GM18873 (cell line): ENCODE data around the gene THRB.

Experiments used
- ATAC-seq: cut with Tn5 transposase; IDR thresholded peaks from one replicate; pipeline ENCODE4 v1.9.1; 2021; ENCODE audit warnings: mild to moderate bottlenecking, moderate library complexity, moderate number of reproducible peaks; ENCODE audit not compliant: unreplicated experiment, low FRiP score

Gene THRB

GRCh38 chr3:24086206-24086605 is 408.4 kb downstream of the THRB start:
- ATAC-seq: no peak

GRCh38 chr3:24072193-24072592 is 422.5 kb downstream of the THRB start:
- ATAC-seq: no peak

GRCh38 chr3:24069045-24069444 is 425.6 kb downstream of the THRB start:
- ATAC-seq: no peak

- ATAC-seq: no peak
Observed at GRCh38 chr3:24067483-24067882, 427.2 kb downstream of the THRB start.
